A673 (cell line): Measurements from ENCODE around the gene IMPG1.

ENCODE experiments used
- EZH2 ChIP-seq: fragments of 200-600 bp; sonication (generic); IDR thresholded peaks from 2 replicates; pipeline ENCODE4 v1.6.1; 2017; ENCODE audit warnings: borderline replicate concordance, low read depth, mild to moderate bottlenecking, mixed read lengths, antibody characterized with exemption, low read length; ENCODE audit not compliant: poor library complexity, severe bottlenecking
- TF ChIP-seq, protein P1 (sequence below): fragments of 300-800, 200-600 bp; sonication (generic); conservative IDR thresholded peaks from 2 replicates; pipeline ENCODE4 v1.5.1; 2017; ENCODE audit warnings: low read depth, mild to moderate bottlenecking, antibody characterized with exemption, low read length, moderate library complexity, mixed read lengths

- TF ChIP-seq, protein P1, sequence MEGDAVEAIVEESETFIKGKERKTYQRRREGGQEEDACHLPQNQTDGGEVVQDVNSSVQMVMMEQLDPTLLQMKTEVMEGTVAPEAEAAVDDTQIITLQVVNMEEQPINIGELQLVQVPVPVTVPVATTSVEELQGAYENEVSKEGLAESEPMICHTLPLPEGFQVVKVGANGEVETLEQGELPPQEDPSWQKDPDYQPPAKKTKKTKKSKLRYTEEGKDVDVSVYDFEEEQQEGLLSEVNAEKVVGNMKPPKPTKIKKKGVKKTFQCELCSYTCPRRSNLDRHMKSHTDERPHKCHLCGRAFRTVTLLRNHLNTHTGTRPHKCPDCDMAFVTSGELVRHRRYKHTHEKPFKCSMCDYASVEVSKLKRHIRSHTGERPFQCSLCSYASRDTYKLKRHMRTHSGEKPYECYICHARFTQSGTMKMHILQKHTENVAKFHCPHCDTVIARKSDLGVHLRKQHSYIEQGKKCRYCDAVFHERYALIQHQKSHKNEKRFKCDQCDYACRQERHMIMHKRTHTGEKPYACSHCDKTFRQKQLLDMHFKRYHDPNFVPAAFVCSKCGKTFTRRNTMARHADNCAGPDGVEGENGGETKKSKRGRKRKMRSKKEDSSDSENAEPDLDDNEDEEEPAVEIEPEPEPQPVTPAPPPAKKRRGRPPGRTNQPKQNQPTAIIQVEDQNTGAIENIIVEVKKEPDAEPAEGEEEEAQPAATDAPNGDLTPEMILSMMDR: no peak
- no peak for TF ChIP-seq EZH2
Observed at GRCh38 chr6:75975904-75976303, 96.6 kb downstream of the IMPG1 start.
